Neural cell (in vitro differentiated cells): Measurements from ENCODE around the gene PRDM2.

Experiments
- EP300 ChIP-seq: fragments of 450-650 bp; conservative IDR thresholded peaks from 2 replicates; pipeline ENCODE4 v1.6.1; 2014; ENCODE audit warnings: antibody characterized with exemption, mild to moderate bottlenecking, moderate library complexity; ENCODE audit not compliant: poor library complexity, severe bottlenecking
- EZH2 ChIP-seq: fragments of 200-600, 300-800 bp; shearing (Covaris generic), sonication (generic); IDR thresholded peaks from 2 replicates; pipeline ENCODE4 v1.6.1; 2014; ENCODE audit warnings: antibody characterized with exemption, low read length, borderline replicate concordance, mild to moderate bottlenecking; ENCODE audit not compliant: insufficient read depth, poor library complexity, severe bottlenecking
- POLR2AphosphoS5 ChIP-seq: IDR thresholded peaks from 2 replicates; pipeline ENCODE4 v1.6.1; 2012
- REST ChIP-seq: IDR thresholded peaks from 2 replicates; pipeline ENCODE4 v1.6.1; 2012; ENCODE audit warnings: borderline replicate concordance
- SMC3 ChIP-seq: fragments of 450-650 bp; conservative IDR thresholded peaks from 2 replicates; pipeline ENCODE4 v1.6.1; 2014; ENCODE audit warnings: antibody characterized with exemption, mild to moderate bottlenecking, moderate library complexity; ENCODE audit not compliant: poor library complexity
- TF ChIP-seq, protein P1 (sequence below): fragments of 450-650 bp; IDR thresholded peaks from 2 replicates; pipeline ENCODE4 v1.5.1; 2014; ENCODE audit warnings: antibody characterized with exemption, mild to moderate bottlenecking, moderate library complexity; ENCODE audit not compliant: poor library complexity, severe bottlenecking

GRCh38 chr1:13816016-13816760 lies 116.2 kb downstream of the PRDM2 start:
- TF ChIP-seq POLR2AphosphoS5 (no peak), EP300 (no peak), SMC3 (no peak), EZH2 (no peak), REST (no peak)
- TF ChIP-seq, protein P1, sequence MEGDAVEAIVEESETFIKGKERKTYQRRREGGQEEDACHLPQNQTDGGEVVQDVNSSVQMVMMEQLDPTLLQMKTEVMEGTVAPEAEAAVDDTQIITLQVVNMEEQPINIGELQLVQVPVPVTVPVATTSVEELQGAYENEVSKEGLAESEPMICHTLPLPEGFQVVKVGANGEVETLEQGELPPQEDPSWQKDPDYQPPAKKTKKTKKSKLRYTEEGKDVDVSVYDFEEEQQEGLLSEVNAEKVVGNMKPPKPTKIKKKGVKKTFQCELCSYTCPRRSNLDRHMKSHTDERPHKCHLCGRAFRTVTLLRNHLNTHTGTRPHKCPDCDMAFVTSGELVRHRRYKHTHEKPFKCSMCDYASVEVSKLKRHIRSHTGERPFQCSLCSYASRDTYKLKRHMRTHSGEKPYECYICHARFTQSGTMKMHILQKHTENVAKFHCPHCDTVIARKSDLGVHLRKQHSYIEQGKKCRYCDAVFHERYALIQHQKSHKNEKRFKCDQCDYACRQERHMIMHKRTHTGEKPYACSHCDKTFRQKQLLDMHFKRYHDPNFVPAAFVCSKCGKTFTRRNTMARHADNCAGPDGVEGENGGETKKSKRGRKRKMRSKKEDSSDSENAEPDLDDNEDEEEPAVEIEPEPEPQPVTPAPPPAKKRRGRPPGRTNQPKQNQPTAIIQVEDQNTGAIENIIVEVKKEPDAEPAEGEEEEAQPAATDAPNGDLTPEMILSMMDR = no peak
